ENCODE data around the gene PHLPP2.

The PHLPP2 gene

DNA sequence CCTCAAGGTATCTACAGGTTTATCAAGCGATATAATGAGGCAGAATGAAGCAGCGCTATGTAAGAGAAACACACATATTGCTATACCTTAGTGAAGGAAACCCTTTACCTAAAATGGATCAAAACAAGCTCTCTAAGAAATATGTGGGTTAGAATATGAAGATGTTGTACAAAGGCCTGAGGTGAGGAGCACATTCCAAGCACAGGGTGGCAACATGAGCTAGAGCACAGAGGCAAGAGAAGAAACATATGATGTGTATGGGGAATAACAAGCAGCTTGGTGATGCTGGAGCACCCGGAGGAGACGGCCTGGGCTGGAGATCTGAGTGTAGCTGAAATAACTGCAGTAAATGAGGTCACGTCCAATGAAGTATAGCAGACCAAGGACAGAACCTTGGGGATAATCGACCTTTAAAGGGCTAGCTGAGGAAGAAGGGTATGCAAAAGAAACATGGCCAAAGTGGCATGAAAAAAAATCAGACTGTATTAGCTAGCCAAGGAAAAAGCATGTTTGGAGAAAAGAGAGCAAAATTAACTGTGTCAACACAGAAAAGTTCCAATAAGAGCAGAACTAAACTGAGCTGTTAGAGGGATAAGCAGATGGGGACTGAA, 54.5 kb downstream of the PHLPP2 start:
- DNase-seq (ENCODE audit: low read depth in 3 of 3), result no peak

DNA sequence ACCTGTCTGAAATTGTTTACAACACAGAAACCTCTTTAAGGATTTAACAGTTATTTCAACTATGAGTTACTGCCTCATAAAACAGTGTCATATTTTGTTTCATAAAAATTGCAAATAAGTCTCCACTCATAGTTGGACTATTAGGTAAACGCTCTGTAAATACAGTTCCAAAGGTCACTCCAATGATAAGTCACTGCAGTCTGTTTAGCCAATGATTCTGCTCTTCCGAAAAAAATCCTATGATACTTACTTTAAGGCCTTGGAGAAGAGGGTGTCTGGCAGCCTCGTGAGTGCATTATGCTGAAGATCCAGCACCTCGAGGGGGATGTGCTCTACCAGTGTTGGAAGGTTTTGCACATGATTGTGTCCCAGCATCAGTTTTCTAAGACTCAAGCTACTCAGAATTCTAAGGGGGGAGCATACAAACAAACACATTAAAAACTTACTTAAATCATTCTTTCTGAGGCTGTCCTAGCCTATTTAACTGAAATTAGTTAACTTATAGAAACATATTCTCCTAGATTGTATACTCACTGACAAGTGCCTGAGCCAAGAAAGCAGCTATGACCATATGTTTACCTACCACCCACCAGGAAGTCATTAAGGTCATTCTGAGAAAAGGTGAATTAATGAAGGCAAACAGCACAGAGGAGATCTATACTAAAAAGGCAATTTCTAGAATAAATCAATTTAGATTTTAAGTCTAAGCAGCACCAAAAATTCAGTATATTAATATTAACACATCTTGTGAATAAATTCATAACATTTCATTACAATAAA, 57.4 kb downstream of the PHLPP2 start:
- DNase-seq (ENCODE audit: low read depth in 3 of 3), result no peak

DNA sequence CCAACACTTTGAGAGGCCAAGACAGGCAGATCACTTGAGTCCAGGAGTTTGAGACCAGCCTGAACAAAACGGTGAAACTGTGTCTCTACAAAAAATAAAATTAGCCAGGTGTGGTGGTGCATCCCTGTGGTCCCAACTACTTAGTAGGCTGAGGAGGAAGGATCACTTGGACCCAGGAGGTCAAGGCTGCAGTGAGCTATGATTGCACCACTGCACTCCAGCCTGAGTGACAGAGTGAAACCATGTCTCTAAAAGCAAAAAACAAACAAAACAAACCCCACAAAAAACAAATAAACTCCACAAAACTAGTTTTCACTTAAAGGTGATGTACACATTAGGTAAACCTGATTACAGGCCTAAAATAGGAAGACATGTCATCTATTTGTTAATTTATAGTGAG, 58.2 kb downstream of the PHLPP2 start:
- no peak for DNase-seq (ENCODE audit: low read depth in 3 of 3)

GRCh38 chr16:71659471-71659870, 65.0 kb downstream of the PHLPP2 start:
- DNase-seq (ENCODE audit: low read depth in 3 of 3), result no peak

GRCh38 chr16:71658771-71659170, 65.7 kb downstream of the PHLPP2 start:
- no peak for DNase-seq (ENCODE audit: low read depth in 3 of 3)

DNA sequence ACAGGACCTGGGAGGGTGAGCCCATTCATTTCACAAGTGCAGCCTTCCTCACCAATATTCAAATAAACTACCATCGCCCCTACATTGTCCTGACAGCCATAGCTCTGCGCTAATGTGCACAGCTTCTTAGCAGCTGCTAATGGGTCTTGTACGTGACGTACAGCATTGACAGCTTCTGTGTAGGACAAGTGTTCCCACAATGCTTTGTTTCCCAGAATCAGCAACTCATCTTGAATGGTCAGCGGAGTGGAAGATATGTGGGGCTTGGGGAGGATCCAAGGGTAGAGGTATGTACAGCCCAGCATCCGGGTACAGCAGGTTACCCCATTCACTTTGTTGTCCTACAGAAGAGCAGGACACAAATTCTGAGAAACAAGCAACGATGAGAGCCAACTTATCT, 74.8 kb downstream of the PHLPP2 start:
- no peak for DNase-seq (ENCODE audit: low read depth in 3 of 3)

GRCh38 chr16:71648921-71649320, 75.6 kb downstream of the PHLPP2 start:
- DNase-seq (ENCODE audit: low read depth in 3 of 3), result no peak

DNA sequence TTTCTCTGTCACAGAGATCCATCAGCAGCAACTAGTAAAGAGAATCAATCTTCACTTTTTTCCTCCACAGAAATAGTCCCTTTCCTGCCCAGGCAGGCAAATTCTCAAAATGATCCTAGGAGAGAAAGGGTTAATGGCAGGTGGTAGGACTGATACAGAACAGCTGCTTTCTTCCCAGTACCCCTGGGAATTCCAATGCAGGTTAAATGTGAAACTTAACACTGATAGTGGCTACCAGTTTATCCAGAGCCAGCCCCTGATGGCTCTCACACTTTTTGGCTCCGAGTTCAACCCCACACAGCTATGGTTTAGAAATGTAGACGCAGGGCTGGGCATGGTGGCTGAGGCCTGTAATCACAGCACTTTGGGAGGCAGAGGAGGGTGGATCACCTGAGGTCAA, 76.3 kb downstream of the PHLPP2 start:
- DNase-seq (ENCODE audit: low read depth in 3 of 3), result no peak

DNA sequence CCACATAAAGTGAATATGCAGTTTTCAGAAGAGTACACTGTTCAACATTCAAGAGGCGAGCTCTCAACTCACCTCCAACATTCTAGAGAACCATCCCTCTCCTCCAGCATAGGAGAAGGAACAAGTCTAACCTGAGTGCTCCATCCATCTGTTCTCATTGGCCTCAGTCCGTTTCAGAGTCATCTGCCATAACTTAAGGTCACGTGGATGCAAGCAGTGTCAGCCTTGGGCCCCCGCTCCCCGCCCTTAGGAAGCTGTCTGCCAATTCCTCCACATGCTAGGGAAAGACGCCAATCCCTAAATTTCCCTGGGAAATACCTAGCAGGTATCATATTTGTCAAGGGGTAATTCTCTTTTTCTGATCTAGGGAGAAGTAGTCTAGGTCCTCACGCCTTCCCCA, 77.1 kb downstream of the PHLPP2 start:
- DNase-seq (ENCODE audit: low read depth in 3 of 3), result no peak

- no peak for DNase-seq (ENCODE audit: low read depth in 3 of 3)
Observed at GRCh38 chr16:71645450-71645849, 79.1 kb downstream of the PHLPP2 start.

GRCh38 chr16:71637398-71637797, 87.1 kb downstream of the PHLPP2 start:
- DNase-seq (ENCODE audit: low read depth in 3 of 3), result no peak

DNA sequence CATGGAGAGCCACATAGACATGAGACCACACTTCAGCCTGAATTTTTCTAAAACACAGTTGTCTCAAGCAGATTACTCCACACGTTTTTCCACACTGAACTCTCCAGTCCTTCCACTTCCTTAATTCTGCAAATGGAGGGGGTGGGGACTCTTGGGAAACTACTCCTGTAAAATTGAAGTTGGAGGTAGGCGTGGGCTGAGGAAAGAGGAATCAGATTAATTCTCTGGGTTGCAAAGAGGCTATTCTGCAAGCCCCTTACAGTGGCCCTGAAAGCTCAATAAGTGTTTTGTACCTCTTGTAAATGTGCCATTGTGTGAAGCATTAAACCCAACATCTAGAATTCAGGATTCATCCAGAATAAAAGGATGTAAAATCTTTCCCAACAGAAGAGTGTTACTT, 88.9 kb downstream of the PHLPP2 start:
- no peak for DNase-seq (ENCODE audit: low read depth in 3 of 3)

GRCh38 chr16:71631776-71632175, 92.7 kb downstream of the PHLPP2 start:
- no peak for DNase-seq (ENCODE audit: low read depth in 3 of 3)

GRCh38 chr16:71630808-71631207, 93.7 kb downstream of the PHLPP2 start:
- DNase-seq (ENCODE audit: low read depth in 3 of 3), result no peak

- no peak for DNase-seq (ENCODE audit: low read depth in 3 of 3)
Observed at GRCh38 chr16:71629278-71630016, 95.1 kb downstream of the PHLPP2 start.

- no peak for DNase-seq (ENCODE audit: low read depth in 3 of 3)
Observed at GRCh38 chr16:71628810-71629209, 95.7 kb downstream of the PHLPP2 start.

GRCh38 chr16:71627731-71628181, 96.7 kb downstream of the PHLPP2 start:
- DNase-seq (ENCODE audit: low read depth in 3 of 3), result no peak

DNA sequence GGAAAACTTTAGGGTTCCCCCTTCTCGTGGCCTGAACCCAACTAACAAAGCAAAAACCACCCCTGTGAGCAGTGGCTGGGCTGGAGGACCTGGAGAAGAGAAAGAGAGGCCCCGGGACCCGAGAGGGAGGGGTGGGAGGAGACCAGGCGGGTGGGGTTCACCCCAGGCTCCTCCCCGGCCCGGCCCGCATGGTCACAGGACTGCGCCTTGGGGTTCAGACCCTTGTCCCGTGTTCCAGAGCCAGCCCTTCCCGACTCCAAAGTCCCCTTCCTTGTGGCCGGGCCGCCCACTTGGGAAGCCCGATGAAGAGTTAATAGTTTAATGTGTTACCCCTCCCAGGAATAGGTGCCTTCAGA, 97.7 kb downstream of the PHLPP2 start:
- no peak for DNase-seq (ENCODE audit: low read depth in 3 of 3)

DNA sequence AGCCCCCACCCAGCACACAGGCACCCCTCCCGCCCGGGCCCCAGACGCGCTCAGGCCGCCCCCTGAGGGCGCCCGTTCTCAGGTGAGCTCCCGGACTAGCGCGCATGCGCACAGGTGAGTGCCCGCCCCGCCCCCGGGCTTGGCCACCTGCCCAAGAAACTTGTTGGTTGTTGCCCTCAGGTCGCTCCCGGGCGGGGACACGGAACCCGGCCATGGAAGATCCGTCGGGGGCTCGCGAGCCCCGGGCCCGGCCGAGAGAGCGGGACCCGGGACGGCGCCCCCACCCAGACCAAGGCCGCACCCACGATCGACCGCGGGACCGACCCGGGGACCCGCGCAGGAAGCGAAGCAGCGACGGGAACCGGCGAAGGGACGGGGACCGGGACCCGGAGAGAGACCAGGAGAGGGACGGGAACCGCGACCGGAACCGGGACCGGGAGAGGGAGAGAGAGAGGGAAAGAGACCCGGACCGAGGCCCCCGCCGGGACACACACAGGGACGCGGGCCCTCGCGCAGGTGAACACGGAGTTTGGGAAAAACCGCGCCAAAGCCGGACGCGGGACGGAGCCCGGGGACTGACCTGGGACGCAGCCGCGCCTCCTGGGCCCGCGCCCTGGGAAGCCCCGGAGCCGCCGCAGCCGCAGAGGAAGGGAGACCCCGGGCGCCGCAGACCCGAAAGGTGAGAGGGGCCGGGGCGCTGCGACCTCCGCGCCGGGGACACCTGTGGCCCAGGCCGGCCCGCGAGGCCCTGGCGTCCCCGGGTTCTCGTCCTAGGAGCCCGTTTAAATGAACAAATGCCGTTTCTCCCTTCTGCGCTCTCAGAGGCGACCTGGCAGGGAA, 98.3 kb downstream of the PHLPP2 start, which contains the start of gene MARVELD3:
Gene MARVELD3 (plus strand): TSS at position 167 of the 840 bp plus-strand sequence. CDS start 46 bp downstream, at position 213.
- DNase-seq (ENCODE audit: low read depth in 3 of 3), result no peak

DNA sequence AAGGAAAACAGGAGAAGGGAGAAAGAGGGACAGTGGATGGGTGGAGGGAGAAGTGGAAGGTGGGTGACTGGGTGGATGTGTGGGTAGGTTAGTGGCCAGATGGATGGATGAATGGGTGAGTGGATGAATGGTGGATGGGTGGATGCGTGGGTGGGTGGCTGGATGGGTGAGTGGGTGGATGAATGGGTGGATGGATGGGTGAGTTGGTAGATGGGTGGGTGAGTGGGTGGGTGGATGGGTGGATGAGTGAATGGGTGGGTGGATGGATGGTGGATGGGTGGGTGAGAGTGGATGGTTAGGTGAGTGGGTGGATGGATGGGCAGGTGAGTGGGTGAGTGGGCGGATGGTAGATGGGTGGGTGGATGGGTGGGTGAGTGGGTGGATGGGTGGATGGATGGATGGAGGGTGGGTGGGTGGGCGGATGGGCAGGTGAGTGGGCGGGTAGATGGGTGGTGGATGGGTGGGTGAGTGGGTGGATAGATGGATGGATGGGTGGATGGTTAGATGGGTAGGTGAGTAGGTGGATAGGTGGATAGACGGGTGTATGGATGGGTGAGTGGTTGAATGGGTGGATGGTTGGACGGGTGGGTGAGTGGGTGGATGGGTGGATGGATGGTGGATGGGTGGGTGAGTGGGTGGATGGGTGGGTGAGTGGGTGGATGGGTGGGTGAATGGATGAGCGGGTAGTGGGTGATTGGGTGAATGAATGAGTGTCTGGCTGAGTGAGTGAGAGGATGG, 99.2 kb downstream of the PHLPP2 start:
- no peak for DNase-seq (ENCODE audit: low read depth in 3 of 3)

DNA sequence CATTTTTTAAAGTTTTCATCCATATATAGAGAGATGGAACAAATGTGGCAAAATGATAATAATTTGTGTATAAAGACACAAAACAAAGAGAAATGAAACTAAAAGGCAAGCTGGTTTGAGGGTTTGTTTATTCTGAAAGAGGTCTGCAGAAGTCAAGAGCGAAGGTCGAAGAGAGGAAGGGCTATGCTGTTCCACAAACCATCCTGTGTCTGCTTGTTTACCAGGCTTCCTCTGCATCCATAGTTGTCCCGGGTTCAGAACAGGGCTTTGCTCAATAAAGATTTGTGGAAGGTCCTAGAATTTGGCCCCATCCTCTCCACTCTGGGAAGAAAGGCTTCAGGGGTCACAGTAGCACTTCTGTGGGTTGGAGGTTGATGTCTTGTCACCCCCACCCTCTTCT, 100.9 kb downstream of the PHLPP2 start:
- no peak for DNase-seq (ENCODE audit: low read depth in 3 of 3)

Data from stimulated activated CD4-positive, alpha-beta T cell treated with anti-CD3 and anti-CD28 coated beads, TNF-alpha, amount 100 ng/mL, for 48 hours (primary cell).